Activated CD8-positive, alpha-beta memory T cell treated with anti-CD3 and anti-CD28 coated beads, Interleukin-2, amount 50 U/mL, for 4 hours (primary cell): ENCODE measurements around the gene RAB10.
"Not testable (repeated sequence)": the region's sequence is repeated elsewhere in the genome, so short reads cannot be mapped to it uniquely, and the experiment has no call there.

ENCODE experiments used
- DNase-seq: peaks from one replicate; pipeline ENCODE4 v3.0.0-alpha.2; 2020

RAB10 gene

DNA sequence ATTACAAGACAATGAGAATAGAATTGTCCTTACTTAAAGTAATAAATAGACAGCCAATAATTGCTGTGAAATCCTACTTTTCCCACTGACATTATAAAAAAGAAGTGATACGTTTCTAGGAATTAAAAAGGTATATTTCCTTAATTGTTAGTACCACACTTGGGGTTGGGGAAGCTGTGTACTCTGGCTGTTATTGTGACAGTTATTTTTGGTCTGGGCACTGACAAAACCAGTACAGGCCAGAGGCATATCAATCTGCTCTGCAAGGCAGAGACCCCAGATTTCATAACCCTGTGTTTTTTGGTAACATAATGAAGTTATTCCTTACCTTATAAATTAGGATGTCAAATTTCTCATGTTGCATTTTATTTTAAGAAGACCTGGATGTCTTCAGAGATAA lies 66.5 kb downstream of the RAB10 start:
- no peak for DNase-seq

GRCh38 chr2:26103752-26104151 lies 69.9 kb downstream of the RAB10 start:
- DNase-seq = no peak

DNA sequence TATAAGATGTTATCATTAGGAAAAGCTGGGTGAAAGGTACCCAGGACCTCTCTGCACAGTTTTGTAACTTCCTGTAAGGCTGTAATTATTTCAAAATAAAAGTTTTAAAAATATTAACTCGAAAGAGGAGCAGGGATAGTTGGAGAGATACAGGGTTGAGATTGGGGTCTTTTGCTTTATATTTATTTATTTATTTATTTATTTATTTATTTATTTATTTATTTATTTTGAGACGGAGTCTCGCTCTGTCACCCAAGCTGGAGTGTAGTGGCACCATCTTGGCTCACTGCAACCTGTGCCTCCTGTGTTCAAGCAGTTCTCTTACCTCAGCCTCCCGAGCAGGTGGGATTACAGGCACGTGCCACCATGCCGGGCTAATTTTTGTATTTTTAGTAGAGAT lies 74.8 kb downstream of the RAB10 start:
- DNase-seq = not testable (repeated sequence)

DNA sequence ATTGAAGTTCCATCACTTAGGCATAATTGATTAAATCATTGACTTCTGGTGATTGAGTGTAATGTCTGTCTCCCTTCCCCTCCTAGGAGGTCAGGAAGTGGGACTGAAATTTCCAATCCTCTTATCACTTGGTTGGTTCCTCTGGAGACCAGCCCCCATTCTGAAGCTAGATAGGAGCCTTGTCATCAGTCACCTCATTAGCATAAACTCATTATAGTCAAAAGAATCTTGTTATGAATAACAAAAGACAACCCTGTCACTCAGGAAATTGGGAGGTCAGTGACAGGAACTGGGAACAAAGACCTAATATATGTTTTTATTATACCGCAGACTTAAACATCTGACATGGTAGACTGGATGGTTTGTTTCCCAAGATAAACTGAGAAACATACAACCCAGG lies 78.3 kb downstream of the RAB10 start:
- no peak for DNase-seq

- no peak for DNase-seq
These were observed 80.3 kb downstream of the RAB10 start for GRCh38 chr2:26114151-26114550.

- no peak for DNase-seq
These were observed 84.8 kb downstream of the RAB10 start for GRCh38 chr2:26118682-26119081.

DNA sequence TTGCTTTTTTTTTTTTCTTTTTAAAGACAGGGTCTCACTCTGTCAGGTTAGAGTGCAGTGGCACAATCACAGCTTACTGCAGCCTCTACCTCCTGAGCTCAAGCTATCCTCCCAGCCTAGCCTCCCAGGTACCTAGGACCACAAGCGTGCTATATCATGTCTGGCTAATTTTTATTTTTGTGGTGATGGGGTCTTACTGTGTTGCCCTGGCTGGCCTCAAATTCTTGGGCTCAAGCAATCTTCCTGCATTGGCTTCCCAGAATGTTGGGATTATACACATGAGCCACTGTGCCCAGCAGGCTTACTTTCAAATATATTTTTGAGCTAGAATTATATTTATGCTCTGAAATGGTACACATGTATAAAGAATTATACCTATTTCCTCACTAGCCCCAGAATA lies 85.6 kb downstream of the RAB10 start:
- no peak for DNase-seq

DNA sequence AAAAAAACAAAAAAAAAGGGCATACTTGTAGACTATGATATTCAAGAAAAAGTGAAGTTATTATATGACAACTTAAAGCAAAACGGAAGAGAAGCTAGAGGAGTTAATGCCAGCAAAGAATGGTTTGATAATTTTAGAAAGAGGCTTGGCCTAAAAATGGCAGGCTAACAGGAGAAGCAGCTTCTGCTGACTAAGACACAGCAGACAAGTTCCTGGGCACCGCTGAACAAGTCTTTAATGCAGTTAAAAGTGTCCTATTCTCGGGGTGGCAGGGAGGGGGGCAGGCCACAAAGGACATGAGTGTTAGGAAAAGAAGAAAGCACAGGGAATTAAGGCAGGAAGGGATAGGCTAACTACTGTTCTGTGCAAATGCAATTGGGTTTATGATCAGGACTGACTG lies 88.7 kb downstream of the RAB10 start:
- DNase-seq = no peak

GRCh38 chr2:26123426-26123825 lies 89.5 kb downstream of the RAB10 start:
- no peak for DNase-seq

- DNase-seq = no peak
These were observed 92.2 kb downstream of the RAB10 start for GRCh38 chr2:26126074-26126473.

GRCh38 chr2:26128176-26128575 lies 94.3 kb downstream of the RAB10 start:
- DNase-seq = no peak

- no peak for DNase-seq
These were observed 96.9 kb downstream of the RAB10 start for GRCh38 chr2:26130763-26131162.

- DNase-seq = no peak
These were observed 102.6 kb downstream of the RAB10 start for GRCh38 chr2:26136451-26136850.

- no peak for DNase-seq
These were observed 105.6 kb downstream of the RAB10 start for GRCh38 chr2:26139269-26140183.

- no peak for DNase-seq
These were observed 107.4 kb downstream of the RAB10 start for GRCh38 chr2:26141145-26141769.

GRCh38 chr2:26144031-26144430 lies 110.1 kb downstream of the RAB10 start:
- DNase-seq = no peak

DNA sequence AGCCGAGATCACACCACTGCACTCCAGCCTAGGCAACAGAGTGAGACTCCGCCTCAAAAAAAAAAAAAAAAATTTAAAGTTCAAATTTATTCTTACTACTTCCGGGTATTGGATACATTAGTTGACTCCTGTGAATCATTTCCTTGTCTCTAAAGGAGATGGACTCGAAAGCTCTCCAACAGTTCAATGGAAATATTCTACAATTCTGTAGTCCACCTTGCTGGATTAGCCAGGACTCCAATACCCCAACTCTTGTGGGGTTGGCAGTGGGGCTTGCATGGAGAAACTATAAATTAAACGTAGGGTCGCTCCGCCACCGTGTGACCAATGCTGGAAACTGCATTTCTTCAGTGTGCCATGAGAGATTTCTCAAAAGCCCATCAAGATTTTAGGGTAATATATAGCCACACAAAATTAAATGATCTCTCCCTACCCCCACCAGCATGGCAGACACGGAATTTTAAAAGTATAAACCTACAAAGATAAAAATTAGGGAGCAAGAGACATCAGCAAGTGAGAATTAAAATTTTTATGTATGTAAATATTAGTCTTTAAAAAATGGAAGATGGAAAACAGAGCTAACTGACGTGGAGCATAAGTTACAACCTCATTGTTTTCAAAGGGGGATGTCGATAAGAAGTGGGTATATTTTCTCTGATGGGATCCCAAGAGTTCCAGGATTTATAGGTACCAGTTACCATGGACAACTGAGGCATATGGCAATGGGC lies 111.2 kb downstream of the RAB10 start:
- peak; percentile 61 for DNase-seq

DNA sequence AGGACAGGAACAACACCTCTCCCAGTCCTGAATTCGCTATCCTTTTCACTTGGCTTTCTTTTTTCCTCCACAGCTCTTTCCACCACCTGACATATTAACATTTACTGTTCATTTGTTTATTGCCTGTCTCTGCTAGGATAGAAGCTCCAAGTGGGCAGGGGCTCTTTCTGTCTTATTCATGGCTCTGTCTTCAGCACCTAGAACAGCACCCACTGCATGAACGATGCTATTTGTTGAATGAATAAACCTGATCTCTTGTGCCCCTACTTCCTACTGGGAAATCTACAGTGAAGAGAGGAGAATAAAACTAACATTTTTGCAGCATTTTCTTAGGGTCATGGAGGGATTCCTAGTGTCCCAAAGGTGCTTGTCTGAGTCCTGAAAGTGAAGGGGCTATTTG lies 114.6 kb downstream of the RAB10 start:
- DNase-seq = no peak

- DNase-seq = no peak
These were observed 116.4 kb downstream of the RAB10 start for GRCh38 chr2:26150243-26150642.

GRCh38 chr2:26157580-26157979 lies 123.7 kb downstream of the RAB10 start:
- no peak for DNase-seq

DNA sequence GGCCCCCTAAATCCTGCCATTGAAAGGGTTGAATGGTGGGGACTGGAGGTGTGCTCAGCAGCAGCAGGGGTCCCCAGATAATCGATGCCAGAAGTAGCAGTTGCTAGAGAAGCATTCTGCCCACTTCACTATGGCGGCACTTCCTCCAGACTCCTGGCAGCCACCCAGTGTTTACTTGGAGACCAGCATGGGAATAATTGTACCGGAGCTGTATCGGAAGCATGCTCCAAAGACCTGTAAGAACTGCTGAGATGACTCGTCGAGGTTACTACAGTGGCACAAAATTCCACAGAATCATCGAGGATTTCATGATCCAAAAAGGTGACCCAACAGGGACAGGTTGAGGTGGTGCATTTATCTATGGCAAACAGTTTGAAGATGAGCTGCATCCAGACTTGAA lies 128.0 kb downstream of the RAB10 start:
- no peak for DNase-seq

GRCh38 chr2:26162963-26163362 lies 129.1 kb downstream of the RAB10 start:
- no peak for DNase-seq

DNA sequence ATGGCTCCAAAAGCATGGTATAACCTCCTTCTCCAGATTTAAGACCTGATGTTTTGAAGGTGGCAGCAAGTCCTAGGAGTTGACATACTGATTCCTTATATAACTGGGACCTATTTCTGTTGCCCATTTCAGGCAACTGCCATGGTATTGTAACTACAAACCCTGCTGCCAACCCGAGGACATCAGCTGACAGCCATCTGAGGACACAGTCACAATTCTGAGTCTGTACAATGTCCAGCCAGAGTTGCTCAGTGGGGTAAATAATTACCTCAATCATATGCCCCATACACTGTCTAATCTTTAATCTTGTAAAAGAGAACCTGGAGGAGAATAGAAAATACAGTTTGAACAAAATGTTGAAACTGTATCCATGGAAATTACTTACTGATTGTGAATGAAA lies 130.3 kb downstream of the RAB10 start:
- no peak for DNase-seq
